CD4-positive, alpha-beta T cell treated with Interleukin-21 for 1 hour (primary cell): ENCODE measurements around the gene C2orf66.

Experiments used
- DNase-seq: peaks from one replicate; pipeline ENCODE4 v3.0.0-alpha.2; 2020

Gene C2orf66

GRCh38 chr2:196758474-196759377, 50.4 kb downstream of the C2orf66 start:
- no peak for DNase-seq
